Endothelial cell of umbilical vein (primary cell): ENCODE data around the gene HSPA8. TPM values are rescaled to one million over a fixed set of nuclear protein-coding genes. Genes with fewer than 3 reads are reported as not detected.

Source experiments
- BruUV-seq: library from RNA; stranded (reverse); fragments of 400-500 nt; replicated peaks from 2 replicates; lab custom pipeline; 2021; lab: Mats Ljungman, UMichigan
- CTCF ChIA-PET: fragments of 300-600, 350-600 bp; sonication (Branson Sonifier 250); formaldehyde crosslinking; loops from one replicate; lab custom pipeline; 2021; ENCODE audit warnings: antibody characterized with exemption, inconsistent platforms; lab: Charles Lee
- POLR2A ChIA-PET: fragments of 300-600, 350-600 bp; sonication (Branson Sonifier 250); formaldehyde crosslinking; loops from one replicate; lab custom pipeline; 2021; ENCODE audit warnings: antibody characterized with exemption, inconsistent platforms; lab: Charles Lee
- DNase-seq: peaks from one replicate; pipeline ENCODE4 v3.0.0-alpha.2; 2011; ENCODE audit warnings: low read depth, low spot score
- FAIRE-seq: peaks from 2 replicates; lab custom pipeline; 2011; peaks lifted over from hg19 to GRCh38; lab: Jason Lieb, UNC
- H2AFZ ChIP-seq: 2 replicates; pipeline ENCODE4 v1.6.0; 2012; ENCODE audit warnings: low read depth, low read length, control low read depth, inconsistent platforms
- H3K27ac ChIP-seq: 2 replicates; pipeline ENCODE4 v1.5.1; 2011; ENCODE audit warnings: low read depth, mild to moderate bottlenecking, control low read depth, low read length, moderate library complexity; ENCODE audit not compliant: insufficient read depth
- H3K27me3 ChIP-seq, 2 experiments: 2 replicates each; pipeline versions ENCODE4 v1.6.0 to v1.6.1; 2011; ENCODE audit warnings: low read length in 2 of 2, mixed read lengths in 1 of 2; ENCODE audit not compliant: control insufficient read depth in 2 of 2, insufficient read depth in 2 of 2
- H3K36me3 ChIP-seq, 2 experiments: 2 replicates in 1 of 2; 3 replicates in 1 of 2; pipeline ENCODE4 v1.5.1; 2011; ENCODE audit warnings: low read length in 2 of 2, mild to moderate bottlenecking in 1 of 2, moderate library complexity in 1 of 2; ENCODE audit not compliant: control insufficient read depth in 2 of 2, insufficient read depth in 2 of 2; ENCODE audit errors: extremely low read depth in 1 of 2
- H3K4me1 ChIP-seq: 3 replicates; pipeline ENCODE4 v1.5.1; 2011; ENCODE audit warnings: mild to moderate bottlenecking, low read length; ENCODE audit not compliant: control insufficient read depth, insufficient read depth; ENCODE audit errors: extremely low read depth
- H3K4me2 ChIP-seq: 2 replicates; pipeline ENCODE4 v1.6.1; 2011; ENCODE audit warnings: low read length, control low read depth, mixed read lengths; ENCODE audit not compliant: insufficient read depth
- H3K4me3 ChIP-seq, 3 experiments: fragments of 200-600 bp in 1 of 3; sonication (generic), shearing (Covaris generic) in 1 of 3; replicated peaks in 1 of 3; 2 replicates each; pipeline ENCODE4 v1.5.1; 2011 to 2016; ENCODE audit warnings: control low read depth in 3 of 3, low read length in 3 of 3, mild to moderate bottlenecking in 2 of 3, inconsistent platforms in 1 of 3, low read depth in 1 of 3, moderate library complexity in 1 of 3; ENCODE audit not compliant: insufficient read depth in 1 of 3
- H3K79me2 ChIP-seq: 2 replicates; pipeline ENCODE4 v1.6.0; 2012; ENCODE audit warnings: low read length, inconsistent platforms; ENCODE audit not compliant: control insufficient read depth, insufficient read depth
- H3K9ac ChIP-seq: replicated peaks from 2 replicates; pipeline ENCODE3; 2011; ENCODE audit warnings: low read length, control low read depth; ENCODE audit not compliant: insufficient read depth; ENCODE audit errors: extremely low read depth
- H3K9me1 ChIP-seq: replicated peaks from 3 replicates; pipeline ENCODE4 v1.6.0; 2011; ENCODE audit warnings: mild to moderate bottlenecking, low read length; ENCODE audit not compliant: control insufficient read depth, insufficient read depth; ENCODE audit errors: extremely low read depth
- H3K9me3 ChIP-seq: replicated peaks from 2 replicates; pipeline ENCODE4 v1.5.1; 2012; ENCODE audit warnings: low read length, inconsistent platforms; ENCODE audit not compliant: control insufficient read depth, insufficient read depth
- H4K20me1 ChIP-seq: replicated peaks from 2 replicates; pipeline ENCODE3; 2011; ENCODE audit warnings: mild to moderate bottlenecking, low read length; ENCODE audit not compliant: control insufficient read depth, insufficient read depth; ENCODE audit errors: extremely low read depth
- CTCF ChIP-seq, 2 donors: IDR thresholded peaks; 1 replicate in 1 of 2; 2 replicates in 1 of 2; pipeline ENCODE4 v1.5.1; 2011; ENCODE audit warnings: low read length in 2 of 2, mild to moderate bottlenecking in 2 of 2, moderate library complexity in 2 of 2, control low read depth in 1 of 2, inconsistent platforms in 1 of 2, low read depth in 1 of 2; ENCODE audit not compliant: insufficient read depth in 1 of 2; ENCODE audit errors: extremely low read depth in 1 of 2
- EZH2 ChIP-seq: IDR thresholded peaks from 2 replicates; pipeline ENCODE4 v1.6.1; 2012; ENCODE audit warnings: borderline replicate concordance, low read depth, mild to moderate bottlenecking, moderate library complexity, low read length, inconsistent platforms; ENCODE audit not compliant: severe bottlenecking
- FOS ChIP-seq: IDR thresholded peaks from 2 replicates; pipeline ENCODE4 v1.6.1; 2011; ENCODE audit warnings: mild to moderate bottlenecking, low read length, moderate library complexity, borderline replicate concordance; ENCODE audit not compliant: insufficient read depth
- JUN ChIP-seq: IDR thresholded peaks from 2 replicates; pipeline ENCODE4 v1.6.1; 2011; ENCODE audit warnings: borderline replicate concordance, low read depth; ENCODE audit not compliant: insufficient read length, insufficient read depth
- MAX ChIP-seq: IDR thresholded peaks from 2 replicates; pipeline ENCODE4 v1.6.1; 2011; ENCODE audit not compliant: insufficient read depth, insufficient read length
- MYC ChIP-seq: IDR thresholded peaks from one replicate; pipeline ENCODE4 v1.6.1; 2011; ENCODE audit warnings: mild to moderate bottlenecking, low read depth, low read length
- POLR2A ChIP-seq: IDR thresholded peaks from 2 replicates; pipeline ENCODE4 v1.6.1; 2012; ENCODE audit warnings: low read depth, mild to moderate bottlenecking, control low read depth, low read length
- POLR2AphosphoS5 ChIP-seq: IDR thresholded peaks from 2 replicates; pipeline ENCODE4 v1.6.1; 2012; ENCODE audit warnings: low read depth, mild to moderate bottlenecking, control low read depth, low read length, moderate library complexity; ENCODE audit not compliant: insufficient read depth
- dilution Hi-C: fragments of 300-500 bp; cut with MboI; formaldehyde crosslinking; loops from one replicate; pipeline ENCODE4 v1.15.0; 2019; ENCODE audit warnings: low sequenced_read_pairs; ENCODE audit not compliant: extremely low pct_ligation_motif_present
- intact Hi-C: fragments of 100-400 bp; cut with micrococcal nuclease; formaldehyde crosslinking; loops from one replicate; pipeline ENCODE4 v1.10.0; 2022
- polyA plus RNA-seq, 4 experiments: library from polyadenylated mRNA; depleted of rRNA in 3 of 4; stranded (reverse) in 3 of 4; unstranded in 1 of 4; fragments of >200 nt; gene quantifications; 2 replicates each; pipeline versions ENCODE4 v1.2.1 to v1.2.3, GENCODE V29; 2011 to 2012; ENCODE audit warnings: missing spikeins in 1 of 4
- small RNA-seq: library from RNA; depleted of rRNA; stranded (forward); fragments of <200 nt; gene quantifications from one replicate; pipeline ENCODE3, GENCODE V24; 2012; ENCODE audit warnings: low replicate concordance, low read depth; ENCODE audit not compliant: insufficient read depth, insufficient read length
- total RNA-seq: library from RNA; stranded (reverse); gene quantifications from 2 replicates; pipeline ENCODE4 v1.2.3, GENCODE V29; 2021

HSPA8 gene
- total and polyA plus RNA-seq, 2 donors (not counting 3 experiments of a cell fraction or from before 2014, with no cell fraction given), result 1,383 to 1,728 TPM

GRCh38 chr11:123011510-123011909 lies 50.4 kb downstream of the HSPA8 start:
- FAIRE-seq, result no peak
- POLR2A ChIA-PET, result no interaction called here
- dilution Hi-C loops, result no loop called here

More at GRCh38 chr11:123011510-123011909, 50.4 kb downstream of the HSPA8 start:
- Histone ChIP-seq H3K4me1 (no peaks in the 10 kb centered on the region), H3K79me2 (no peaks in the 10 kb centered on the region), H2AFZ (no peak overlapping the region), H3K9me1 (no peaks in the 10 kb centered on the region), H3K9me3 (no peaks in the 10 kb centered on the region), H3K36me3 (no peaks in the 10 kb centered on the region), H3K27me3 (peaks cover 0 to 6% of the 10 kb centered on the region in 2 experiments), H3K4me3 (no peak overlapping the region), H3K27ac (no peak overlapping the region), H3K4me2 (no peak overlapping the region), H3K9ac (no peak overlapping the region), H4K20me1 (no peaks in the 10 kb centered on the region)
- no peak for DNase-seq
- intact Hi-C loops, result no loop called here
- no peak for TF ChIP-seq JUN
- no peak for TF ChIP-seq POLR2A
- TF ChIP-seq MYC, result no peak
- TF ChIP-seq CTCF (IDR thresholded peaks at IDR 0.05; ENCODE audit: extremely low read depth in 1 of 2, insufficient read depth in 1 of 2, low read depth in 1 of 2, low read length in 2 of 2), result no peak
- TF ChIP-seq EZH2, result no peak
- TF ChIP-seq FOS, result no peak
- TF ChIP-seq POLR2AphosphoS5, result no peak
- no peak for TF ChIP-seq MAX
- BruUV-seq, result no TSS peak
- CTCF ChIA-PET, result interaction anchor here (0.7 to 2.9 kb wide), 3 partner anchors 9 to 148 kb away, joined by 3 to 14 read pairs (median 7); no protein-coding TSS in a partner anchor

Small RNA genes lying within 50 kb of the gene (small RNA-seq; reads per million reads assigned to genes)
- gene RPL31P47, result not detected
- not detected for gene SNORD14C
- gene SNORD14D, result not detected
- gene SNORD14E, result 2,849 reads per million, percentile 100 among the genes with 10 or more reads in this experiment

Other genes starting within 250 kb of the HSPA8 start
- not detected in 2 replicates for gene CRTAM, start 223.6 kb downstream of the HSPA8 start, total RNA-seq
- gene CRTAM, start 223.6 kb downstream of the HSPA8 start, polyA plus RNA-seq, result not detected in 2 replicates
- 3.9 and 4.6 TPM in 2 replicates for gene JHY, start 179.4 kb downstream of the HSPA8 start, total RNA-seq
- 1.3 and 1.8 TPM in 2 replicates for gene JHY, start 179.4 kb downstream of the HSPA8 start, polyA plus RNA-seq
- gene BSX, start 80.3 kb downstream of the HSPA8 start, total RNA-seq, result not detected in 2 replicates
- gene BSX, start 80.3 kb downstream of the HSPA8 start, polyA plus RNA-seq, result not detected in 2 replicates
- 0.18 and 0.37 TPM in 2 replicates for gene CLMP, start 133.1 kb upstream of the HSPA8 start, total RNA-seq
- 0.03 and 0.13 TPM in 2 replicates for gene CLMP, start 133.1 kb upstream of the HSPA8 start, polyA plus RNA-seq